AG10803 (cell line): Measurements from ENCODE around the gene HTR2B.
A peak's percentile ranks its signal among the peaks of the same experiment; 100 is the strongest.

ENCODE experiments used
- DNase-seq: peaks from one replicate; pipeline ENCODE4 v3.0.0; 2010; ENCODE audit warnings: low read depth
- H3K4me3 ChIP-seq: 2 replicates; pipeline ENCODE4 v1.5.1; 2011; ENCODE audit warnings: mild to moderate bottlenecking, low read length, control low read depth
- CTCF ChIP-seq: conservative IDR thresholded peaks from 2 replicates; pipeline ENCODE4 v1.5.1; 2011; ENCODE audit warnings: mild to moderate bottlenecking, low read length, control low read depth, inconsistent platforms

Gene HTR2B

GRCh38 chr2:231099918-231100317, 24.9 kb downstream of the HTR2B start:
- no peak for TF ChIP-seq CTCF
- DNase-seq: no peak
- no peak overlapping the region for H3K4me3 ChIP-seq

- no peak for TF ChIP-seq CTCF
These were observed 30.0 kb downstream of the HTR2B start for GRCh38 chr2:231094736-231095346.

GRCh38 chr2:231093933-231094332, 30.9 kb downstream of the HTR2B start:
- H3K4me3 ChIP-seq: no peak overlapping the region
- no peak for TF ChIP-seq CTCF
- DNase-seq: no peak

More at GRCh38 chr2:231094736-231095346, 30.0 kb downstream of the HTR2B start:
- H3K4me3 ChIP-seq: no peak overlapping the region
- DNase-seq: no peak

GRCh38 chr2:231088754-231089153, 36.1 kb downstream of the HTR2B start:
- DNase-seq: no peak
- H3K4me3 ChIP-seq: no peak overlapping the region
- no peak for TF ChIP-seq CTCF

- no peak for DNase-seq
- TF ChIP-seq CTCF: no peak
- no peak overlapping the region for H3K4me3 ChIP-seq
These were observed 40.3 kb downstream of the HTR2B start for GRCh38 chr2:231084565-231084964.

GRCh38 chr2:231069379-231070054, 55.3 kb downstream of the HTR2B start:
- no peak overlapping the region for H3K4me3 ChIP-seq
- DNase-seq: peak; percentile 22
- TF ChIP-seq CTCF: no peak
